PC-9 (cell line): ENCODE results near the gene PHACTR1. TPM values are rescaled to one million over a fixed set of nuclear protein-coding genes. Genes with fewer than 3 reads are reported as not detected.

Source experiments
- BruUV-seq: library from RNA; stranded (reverse); fragments of 400-500 nt; replicated peaks from 2 replicates; lab custom pipeline; 2021; lab: Mats Ljungman, UMichigan
- CTCF ChIA-PET: fragments of 300-600 bp; sonication (Branson Sonifier 250); formaldehyde crosslinking; loops from one replicate; lab custom pipeline; 2022; ENCODE audit warnings: antibody characterized with exemption; lab: Charles Lee
- POLR2A ChIA-PET: fragments of 300-600 bp; sonication (Branson Sonifier 250); formaldehyde crosslinking; loops from one replicate; lab custom pipeline; 2022; ENCODE audit warnings: antibody characterized with exemption; ENCODE audit not compliant: unreplicated experiment; lab: Charles Lee
- DNase-seq, 2 experiments: peaks; one replicate each; pipeline versions ENCODE4 v3.0.0 to v3.0.0-alpha.2; 2015 to 2022; ENCODE audit warnings: mixed read lengths in 1 of 2
- H2AFZ ChIP-seq: fragments of 200-600 bp; sonication (generic); 2 replicates; pipeline ENCODE4 v1.8.1; 2017; ENCODE audit warnings: antibody characterized with exemption
- H3F3A ChIP-seq: fragments of 200-600 bp; sonication (generic); 2 replicates; pipeline ENCODE4 v1.8.1; 2017; ENCODE audit warnings: antibody characterized with exemption, mild to moderate bottlenecking, low read depth; ENCODE audit not compliant: insufficient read depth
- H3K27ac ChIP-seq: fragments of 200-600 bp; sonication (generic); 2 replicates; pipeline ENCODE4 v1.6.1; 2016; ENCODE audit warnings: mixed run types
- H3K27me3 ChIP-seq: fragments of 200-600 bp; sonication (generic); 2 replicates; pipeline ENCODE4 v1.6.1; 2016; ENCODE audit warnings: low read depth, mixed run types; ENCODE audit not compliant: insufficient read depth
- H3K36me3 ChIP-seq: fragments of 200-600 bp; sonication (generic); 2 replicates; pipeline ENCODE4 v1.6.1; 2016; ENCODE audit warnings: low read depth, mixed run types
- H3K4me1 ChIP-seq: fragments of 200-600 bp; sonication (generic); replicated peaks from 2 replicates; pipeline ENCODE4 v1.6.1; 2016; ENCODE audit warnings: mixed run types; ENCODE audit not compliant: insufficient read depth
- H3K4me2 ChIP-seq: fragments of 200-600 bp; sonication (generic); 2 replicates; pipeline ENCODE4 v1.6.1; 2017; ENCODE audit warnings: mixed run types
- H3K4me3 ChIP-seq: fragments of 200-600 bp; sonication (generic); 2 replicates; pipeline ENCODE4 v1.6.1; 2016; ENCODE audit warnings: mixed run types
- H3K79me2 ChIP-seq: fragments of 200-600 bp; sonication (generic); 2 replicates; pipeline ENCODE4 v1.6.1; 2017; ENCODE audit warnings: low read depth, mixed run types
- H3K9me2 ChIP-seq: fragments of 200-600 bp; sonication (generic); 2 replicates; pipeline ENCODE4 v1.8.1; 2017; ENCODE audit warnings: mild to moderate bottlenecking; ENCODE audit not compliant: insufficient read depth
- H3K9me3 ChIP-seq: fragments of 200-600 bp; sonication (generic); 2 replicates; pipeline ENCODE4 v1.8.1; 2016; ENCODE audit warnings: low read depth; ENCODE audit not compliant: insufficient read depth
- H4K20me1 ChIP-seq: fragments of 200-600 bp; sonication (generic); 2 replicates; pipeline ENCODE4 v1.8.1; 2017; ENCODE audit not compliant: insufficient read depth
- EZH2 ChIP-seq: fragments of 200-600 bp; sonication (generic); IDR thresholded peaks from 2 replicates; pipeline ENCODE4 v1.8.0; 2017; ENCODE audit warnings: antibody characterized with exemption, low read depth
- intact Hi-C: fragments of 100-400 bp; cut with micrococcal nuclease; formaldehyde crosslinking; loops from one replicate; pipeline ENCODE4 v1.10.0; 2022; ENCODE audit not compliant: unreplicated experiment
- total RNA-seq: library from RNA; stranded (reverse); gene quantifications from 2 replicates; pipeline ENCODE4 v1.2.3, GENCODE V29; 2021
- TF ChIP-seq, protein P1 (sequence below): fragments of 200-600 bp; sonication (generic); conservative IDR thresholded peaks from 2 replicates; pipeline ENCODE4 v1.6.1; 2017; ENCODE audit warnings: mixed run types, antibody characterized with exemption, mild to moderate bottlenecking, moderate library complexity

PHACTR1 gene
- total RNA-seq, 1 experiment from 2014 or later: not detected

DNA sequence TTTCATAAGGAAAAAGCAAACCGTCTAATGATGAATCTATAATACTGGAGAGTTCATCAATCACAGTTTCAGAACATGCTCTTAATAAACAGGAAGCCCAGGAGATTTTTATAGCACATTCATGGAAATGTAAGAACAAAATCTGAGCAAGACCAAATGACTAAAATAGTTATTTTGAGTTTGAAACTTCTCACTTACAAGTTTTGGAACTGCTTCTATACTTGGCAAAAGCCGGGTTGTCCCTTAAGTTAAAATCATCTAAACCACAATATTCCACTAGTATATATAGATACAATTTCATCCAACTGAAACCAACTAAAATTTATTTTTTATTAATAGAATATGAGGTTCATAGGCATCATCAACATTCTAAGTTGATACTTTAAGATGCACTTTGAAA lies 268.2 kb downstream of the PHACTR1 start:
- H3K9me3 ChIP-seq: 0 out of 2 replicates have a peak, but pooled peaks cover 3% of the 10 kb centered on the region
- CTCF ChIA-PET: no interaction called here

DNA sequence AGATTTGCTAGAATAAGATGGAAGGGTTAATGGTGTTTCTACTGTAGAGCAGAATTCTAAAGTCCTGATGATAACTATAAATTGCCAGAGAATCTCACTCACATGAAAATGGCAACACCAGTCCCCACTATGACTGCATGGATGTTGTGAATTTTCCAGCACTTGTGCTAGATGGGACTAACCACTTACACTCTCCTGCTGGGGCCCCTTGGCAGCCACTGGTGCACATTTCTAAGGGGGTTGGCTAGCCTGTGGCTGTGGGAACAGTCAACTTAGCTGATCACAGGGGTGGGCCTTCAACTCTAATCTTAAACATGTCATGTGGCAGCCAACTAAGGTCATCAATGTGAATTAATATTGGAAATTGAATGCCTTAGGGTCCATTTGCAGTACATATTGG lies 271.2 kb downstream of the PHACTR1 start:
- Histone ChIP-seq H3K27ac (no peak overlapping the region), H3K9me3 (no peaks in the 10 kb centered on the region), H3K9me2 (no peaks in the 10 kb centered on the region), H3K27me3 (peaks cover 16% of the 10 kb centered on the region), H4K20me1 (no peaks in the 10 kb centered on the region), H3K4me3 (no peak overlapping the region), H3F3A (no peaks in the 10 kb centered on the region), H3K36me3 (no peaks in the 10 kb centered on the region), H3K4me2 (no peak overlapping the region), H3K4me1 (no peaks in the 10 kb centered on the region), H2AFZ (no peak overlapping the region), H3K79me2 (no peaks in the 10 kb centered on the region)
- intact Hi-C loops: no loop called here
- ChIA-PET POLR2A (no interaction called here), CTCF (no interaction called here)
- TF ChIP-seq, protein P1, sequence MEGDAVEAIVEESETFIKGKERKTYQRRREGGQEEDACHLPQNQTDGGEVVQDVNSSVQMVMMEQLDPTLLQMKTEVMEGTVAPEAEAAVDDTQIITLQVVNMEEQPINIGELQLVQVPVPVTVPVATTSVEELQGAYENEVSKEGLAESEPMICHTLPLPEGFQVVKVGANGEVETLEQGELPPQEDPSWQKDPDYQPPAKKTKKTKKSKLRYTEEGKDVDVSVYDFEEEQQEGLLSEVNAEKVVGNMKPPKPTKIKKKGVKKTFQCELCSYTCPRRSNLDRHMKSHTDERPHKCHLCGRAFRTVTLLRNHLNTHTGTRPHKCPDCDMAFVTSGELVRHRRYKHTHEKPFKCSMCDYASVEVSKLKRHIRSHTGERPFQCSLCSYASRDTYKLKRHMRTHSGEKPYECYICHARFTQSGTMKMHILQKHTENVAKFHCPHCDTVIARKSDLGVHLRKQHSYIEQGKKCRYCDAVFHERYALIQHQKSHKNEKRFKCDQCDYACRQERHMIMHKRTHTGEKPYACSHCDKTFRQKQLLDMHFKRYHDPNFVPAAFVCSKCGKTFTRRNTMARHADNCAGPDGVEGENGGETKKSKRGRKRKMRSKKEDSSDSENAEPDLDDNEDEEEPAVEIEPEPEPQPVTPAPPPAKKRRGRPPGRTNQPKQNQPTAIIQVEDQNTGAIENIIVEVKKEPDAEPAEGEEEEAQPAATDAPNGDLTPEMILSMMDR: no peak
- TF ChIP-seq EZH2: no peak
- no TSS peak for BruUV-seq
- no peak for DNase-seq

More for the DNA sequence above, 268.2 kb downstream of the PHACTR1 start:
- H3K27me3 ChIP-seq: peaks cover 10% of the 10 kb centered on the region; the same call in 1 of the 2 replicates
- TF ChIP-seq, protein P1: no peak
- no peak for TF ChIP-seq EZH2
- H4K20me1 ChIP-seq: no peaks in the 10 kb centered on the region
- BruUV-seq: no TSS peak
- H3K27ac ChIP-seq: no peak overlapping the region
- no peaks in the 10 kb centered on the region for H3K79me2 ChIP-seq
- no peaks in the 10 kb centered on the region for H3K4me1 ChIP-seq
- intact Hi-C loops: no loop called here
- H3K4me3 ChIP-seq: no peak overlapping the region
- no peaks in the 10 kb centered on the region for H3K36me3 ChIP-seq
- no peaks in the 10 kb centered on the region for H3F3A ChIP-seq
- no peak for DNase-seq
- no peak overlapping the region for H3K4me2 ChIP-seq
- H3K9me2 ChIP-seq: no peaks in the 10 kb centered on the region
- H2AFZ ChIP-seq: no peak overlapping the region
- POLR2A ChIA-PET: no interaction called here

DNA sequence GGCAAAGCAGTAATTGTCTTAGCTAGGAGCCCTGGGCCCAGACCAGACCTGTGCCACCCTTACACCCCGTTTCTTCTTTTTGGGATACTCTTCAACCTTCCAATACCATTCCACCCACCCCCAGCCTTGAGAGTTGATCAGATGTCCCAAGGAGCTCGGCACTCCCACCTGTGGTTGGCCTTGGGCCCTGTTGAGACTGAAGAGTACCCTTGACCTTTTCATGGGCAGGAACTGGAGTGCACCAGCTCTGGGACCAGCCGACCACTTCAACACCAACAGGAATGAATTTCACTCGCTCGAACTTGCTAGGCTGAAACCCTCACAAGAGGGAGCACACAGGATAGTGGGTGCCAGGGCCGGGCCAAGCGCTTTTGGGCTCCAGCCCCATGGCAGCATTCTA lies 273.6 kb downstream of the PHACTR1 start:
- CTCF ChIA-PET: no interaction called here
- Histone ChIP-seq H3K79me2 (no peaks in the 10 kb centered on the region), H3K9me3 (no peaks in the 10 kb centered on the region), H3K4me1 (no peaks in the 10 kb centered on the region), H3K27me3 (peaks cover 20% of the 10 kb centered on the region), H3K4me2 (no peak overlapping the region), H3F3A (no peaks in the 10 kb centered on the region), H2AFZ (no peak overlapping the region), H3K9me2 (no peaks in the 10 kb centered on the region), H3K36me3 (no peaks in the 10 kb centered on the region), H3K4me3 (no peak overlapping the region), H4K20me1 (no peaks in the 10 kb centered on the region), H3K27ac (no peak overlapping the region)
- no peak for DNase-seq
- POLR2A ChIA-PET: no interaction called here
- TF ChIP-seq EZH2: no peak
- TF ChIP-seq, protein P1: no peak
- BruUV-seq: no TSS peak
- intact Hi-C loops: no loop called here
